ENCODE data around the gene CADM1.

Gene CADM1

DNA sequence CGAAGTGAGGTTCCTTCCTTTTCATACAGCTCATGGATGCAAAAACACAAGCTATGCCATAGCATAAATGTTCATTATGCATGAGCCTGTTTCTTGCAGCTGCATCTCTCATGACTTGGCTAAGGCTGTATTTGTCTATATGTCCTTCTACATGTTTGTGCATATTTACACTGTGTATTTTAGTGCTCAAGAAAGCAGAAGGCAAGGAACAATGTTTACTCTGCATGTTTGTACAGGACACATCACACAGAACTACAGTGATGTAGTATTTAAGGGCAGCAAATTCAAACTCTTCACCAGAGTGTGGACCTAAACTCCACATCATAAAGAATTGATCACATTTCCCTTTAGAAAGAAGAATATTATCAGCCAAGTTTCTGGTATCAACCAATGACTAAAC lies 170.3 kb downstream of the CADM1 start:
- no peaks in the 10 kb centered on the region for H3K36me3 Mint-ChIP-seq (ENCODE audit: insufficient read depth)
- DNase-seq (no peak), ATAC-seq (replicated peaks) (no peak)
- no peaks in the 10 kb centered on the region for H3K27me3 Mint-ChIP-seq
- no peaks in the 10 kb centered on the region for H3K9me3 Mint-ChIP-seq
- H3K4me3 Mint-ChIP-seq, result no peak overlapping the region
- H3K27ac Mint-ChIP-seq, result no peak overlapping the region
- H3K4me1 Mint-ChIP-seq (ENCODE audit: low read depth in 2 of 2), result no peaks in the 10 kb centered on the region

DNA sequence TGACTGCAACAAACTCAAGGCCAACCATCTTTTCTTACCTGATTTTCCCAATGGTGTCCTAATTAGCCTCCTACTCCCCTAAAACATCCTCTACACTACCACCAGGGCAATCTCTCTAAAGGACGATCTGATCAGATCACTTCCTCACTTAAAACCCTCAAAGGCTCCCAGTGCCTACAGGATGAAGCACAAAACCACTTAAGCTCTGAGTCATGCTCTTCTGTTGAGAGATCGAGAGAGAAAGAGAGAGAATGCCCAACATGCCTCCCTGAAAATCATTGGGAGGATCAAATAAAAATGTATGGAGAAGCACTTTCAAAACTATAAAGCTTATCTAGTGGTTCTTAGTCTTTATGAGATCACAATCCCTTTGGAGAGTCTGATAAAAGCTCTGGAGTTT lies 171.1 kb downstream of the CADM1 start:
- ATAC-seq (replicated peaks) (no peak), DNase-seq (no peak)
- Mint-ChIP-seq H3K4me3 (no peak overlapping the region), H3K9me3 (no peaks in the 10 kb centered on the region), H3K27ac (no peak overlapping the region), H3K36me3 (ENCODE audit: insufficient read depth) (no peaks in the 10 kb centered on the region), H3K27me3 (no peaks in the 10 kb centered on the region), H3K4me1 (ENCODE audit: low read depth in 2 of 2) (no peaks in the 10 kb centered on the region)

DNA sequence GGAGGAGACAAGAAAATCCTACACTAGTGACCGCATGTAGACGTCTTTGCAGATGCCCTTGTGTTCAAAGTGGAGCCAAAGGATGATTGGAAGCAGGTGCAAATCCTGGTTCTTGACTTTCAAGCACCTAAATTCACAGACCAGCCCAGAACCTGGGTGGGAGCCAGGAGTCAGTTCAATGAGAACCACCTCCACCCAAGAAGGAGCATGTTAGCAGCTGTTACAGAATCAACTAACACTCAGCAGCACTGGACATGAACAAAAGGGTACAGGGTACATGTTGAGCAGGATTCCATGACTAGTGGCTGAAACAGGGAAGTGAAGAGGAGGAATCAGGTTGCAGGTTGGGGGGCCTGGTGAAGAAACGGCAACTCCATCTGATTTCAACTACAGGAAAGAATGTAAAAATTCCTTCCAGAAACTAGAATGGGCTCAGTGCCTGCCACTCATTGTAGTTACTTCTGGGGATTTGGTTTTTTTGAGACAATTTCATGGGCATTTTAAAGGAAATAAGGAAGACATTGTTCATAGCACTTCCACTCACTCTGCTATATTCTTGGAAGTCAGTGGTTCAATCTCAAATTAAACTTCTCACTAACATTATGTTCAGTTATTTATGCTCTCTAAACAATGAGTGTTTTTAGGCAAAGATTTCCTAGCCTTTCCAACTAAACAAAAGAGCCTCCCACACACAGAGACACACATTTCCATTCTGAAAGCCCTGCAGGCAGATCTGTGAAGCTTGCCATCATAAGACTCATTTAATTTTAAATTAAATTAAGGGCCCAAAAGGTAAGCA lies 173.3 kb downstream of the CADM1 start:
- H3K27ac Mint-ChIP-seq, result no peak overlapping the region
- no peaks in the 10 kb centered on the region for H3K27me3 Mint-ChIP-seq
- H3K4me3 Mint-ChIP-seq, result no peak overlapping the region
- ATAC-seq (replicated peaks), result no peak
- H3K36me3 Mint-ChIP-seq (ENCODE audit: insufficient read depth), result no peaks in the 10 kb centered on the region
- H3K9me3 Mint-ChIP-seq, result no peaks in the 10 kb centered on the region
- no peaks in the 10 kb centered on the region for H3K4me1 Mint-ChIP-seq (ENCODE audit: low read depth in 2 of 2)
- DNase-seq, result no peak

DNA sequence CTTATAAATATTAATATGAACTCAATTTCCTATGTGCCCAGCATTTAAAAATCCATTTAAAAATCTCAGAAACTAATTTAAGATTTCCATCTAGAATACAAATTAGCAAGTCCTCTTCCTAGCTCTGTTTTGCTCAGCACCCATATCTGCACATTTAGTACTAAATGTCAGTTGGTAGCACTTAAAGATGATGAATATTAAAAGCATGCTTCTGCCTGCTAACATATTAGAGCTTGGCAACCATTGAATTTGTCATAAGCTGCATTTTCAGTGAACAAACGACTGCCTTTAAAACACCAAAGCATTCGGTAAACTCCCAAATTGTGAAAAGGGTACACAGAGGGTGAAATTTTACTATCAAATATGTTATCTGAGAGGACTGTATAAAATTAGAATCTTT lies 177.7 kb downstream of the CADM1 start:
- Mint-ChIP-seq H3K9me3 (no peaks in the 10 kb centered on the region), H3K4me3 (no peak overlapping the region), H3K27ac (no peak overlapping the region), H3K4me1 (ENCODE audit: low read depth in 2 of 2) (peaks cover 4 to 6% of the 10 kb centered on the region in 2 donors), H3K36me3 (ENCODE audit: insufficient read depth) (no peaks in the 10 kb centered on the region), H3K27me3 (no peaks in the 10 kb centered on the region)
- ATAC-seq (replicated peaks) (no peak), DNase-seq (no peak)

DNA sequence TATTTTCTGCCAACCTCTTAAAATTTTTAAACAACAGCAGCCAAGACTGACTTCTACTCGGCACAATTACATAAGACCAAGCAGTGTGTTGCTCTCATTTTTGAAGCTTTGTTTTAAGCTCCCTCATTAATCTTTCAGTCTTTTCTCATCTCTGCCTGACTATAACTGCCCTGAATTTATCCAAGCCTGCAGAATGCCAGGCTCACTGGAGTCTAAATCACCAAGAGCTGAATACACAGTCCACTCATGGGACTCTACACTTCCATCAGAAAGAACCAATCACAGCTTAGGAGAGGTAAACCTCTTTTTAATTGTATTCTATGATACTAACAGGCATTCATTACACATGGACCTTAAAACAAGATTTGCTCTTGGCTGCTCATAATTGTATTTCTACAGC lies 178.7 kb downstream of the CADM1 start:
- H3K9me3 Mint-ChIP-seq, result no peaks in the 10 kb centered on the region
- H3K36me3 Mint-ChIP-seq (ENCODE audit: insufficient read depth), result no peaks in the 10 kb centered on the region
- no peak for DNase-seq
- ATAC-seq (replicated peaks), result no peak
- H3K4me3 Mint-ChIP-seq, result no peak overlapping the region
- no peak overlapping the region for H3K27ac Mint-ChIP-seq
- H3K27me3 Mint-ChIP-seq, result no peaks in the 10 kb centered on the region
- peaks cover 4 to 6% of the 10 kb centered on the region in 2 donors for H3K4me1 Mint-ChIP-seq (ENCODE audit: low read depth in 2 of 2)

DNA sequence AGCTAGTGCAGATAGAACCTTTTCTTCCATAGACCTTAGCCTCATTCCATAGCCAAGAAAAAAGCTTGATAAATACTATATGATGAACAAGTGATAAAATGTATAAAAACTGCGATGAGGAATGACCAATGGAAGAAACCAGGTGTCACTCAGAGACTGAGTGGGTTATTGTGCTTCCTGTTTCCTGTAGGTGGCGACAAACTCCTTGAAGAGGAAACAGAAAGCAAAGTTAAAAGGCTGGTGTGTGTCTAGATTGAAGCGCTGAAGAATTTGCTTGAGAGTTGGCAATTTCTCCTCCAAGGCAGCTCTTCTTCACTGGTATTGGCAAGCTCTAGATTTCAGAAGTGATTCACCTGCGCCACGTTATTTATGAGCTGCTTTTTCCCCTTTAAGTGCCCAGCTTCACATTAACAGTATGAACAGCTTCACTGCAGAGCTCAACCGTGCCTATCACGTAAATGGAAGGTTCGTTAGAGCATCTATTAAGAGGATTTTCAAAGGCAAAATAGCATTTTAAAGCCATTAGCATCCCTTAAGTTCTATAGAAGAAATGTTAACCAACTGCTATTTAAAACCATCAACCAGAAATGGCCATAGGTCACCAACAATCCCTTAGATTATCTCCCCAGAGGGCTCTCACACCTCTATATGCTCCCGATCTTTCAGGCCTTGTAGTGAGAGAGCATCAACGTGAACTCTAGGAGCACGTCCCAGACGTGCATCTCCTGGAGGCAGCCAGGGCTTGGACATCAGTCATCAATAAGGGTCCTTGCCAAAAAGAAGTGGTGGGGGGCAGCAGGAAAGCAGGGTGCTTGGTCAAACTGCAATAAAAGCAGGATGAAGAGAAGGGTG lies 179.4 kb downstream of the CADM1 start:
- Mint-ChIP-seq H3K9me3 (no peaks in the 10 kb centered on the region), H3K36me3 (ENCODE audit: insufficient read depth) (no peaks in the 10 kb centered on the region), H3K4me1 (ENCODE audit: low read depth in 2 of 2) (peaks cover 4 to 6% of the 10 kb centered on the region in 2 donors), H3K27ac (peak overlapping the region in 1 of 2 donors; percentile 2), H3K27me3 (no peaks in the 10 kb centered on the region), H3K4me3 (no peak overlapping the region)
- ATAC-seq (replicated peaks) (peak; percentile 81), DNase-seq (peak; percentile 9 to 39 (median 24))

DNA sequence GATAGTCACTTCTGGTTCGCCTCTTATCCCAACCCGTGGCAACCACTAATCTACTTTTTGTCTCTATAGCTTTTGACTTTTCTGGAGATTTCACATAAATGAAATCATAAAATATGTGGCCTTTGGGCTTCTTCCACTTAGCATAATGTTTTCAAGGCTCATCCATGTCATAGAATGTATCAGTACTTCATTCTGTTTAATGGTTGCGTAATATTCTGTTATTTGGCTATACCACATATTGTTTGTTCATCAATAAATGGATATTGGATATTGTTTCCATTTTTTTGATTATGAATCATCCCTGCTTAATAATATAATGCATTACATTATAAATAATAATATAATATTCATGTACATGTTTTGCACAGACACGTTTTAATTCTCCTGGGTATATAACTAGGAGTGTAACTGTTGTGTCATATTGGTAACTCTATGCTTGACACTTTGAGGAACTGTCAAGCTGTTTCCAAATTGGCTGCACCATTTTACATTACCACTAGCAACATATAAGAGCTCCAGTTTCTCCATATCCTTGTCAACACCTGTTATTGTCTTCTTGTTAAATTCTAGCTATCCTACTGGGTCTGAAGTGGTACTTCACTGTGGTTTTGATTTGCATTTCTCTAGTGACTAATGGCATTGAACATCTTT lies 181.5 kb downstream of the CADM1 start:
- no peak overlapping the region for H3K27ac Mint-ChIP-seq

DNA sequence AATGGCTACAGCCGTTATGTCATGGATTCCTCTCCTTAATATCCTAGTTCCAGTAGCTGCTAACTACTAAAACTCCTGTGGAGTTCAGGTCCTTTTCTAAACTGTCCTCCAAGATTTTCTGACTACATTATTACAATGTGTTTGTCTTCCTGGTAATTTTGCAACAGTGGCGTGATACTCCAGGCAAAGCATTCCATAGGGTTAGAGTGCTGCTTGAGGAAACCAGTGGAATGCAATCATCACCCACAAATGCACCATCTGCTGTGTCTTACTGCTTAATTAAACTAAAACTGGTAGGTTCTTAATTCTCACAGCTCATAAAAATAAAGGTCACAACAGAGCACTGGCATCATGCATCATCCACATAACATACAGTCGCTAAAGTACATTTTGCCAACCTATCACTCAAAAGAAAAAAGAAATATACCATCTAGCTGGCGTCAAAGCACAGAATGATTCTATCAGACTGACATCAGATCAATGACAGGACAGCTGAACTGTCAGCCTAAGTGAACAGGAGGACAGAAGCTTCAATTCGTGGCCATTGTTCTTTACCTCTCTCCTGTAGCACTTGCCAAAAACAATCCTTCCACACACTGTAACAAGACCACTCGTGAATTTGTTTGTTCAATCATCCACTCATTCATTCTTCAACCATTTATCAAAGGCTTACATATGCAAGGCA lies 182.5 kb downstream of the CADM1 start:
- no peaks in the 10 kb centered on the region for H3K9me3 Mint-ChIP-seq
- no peak for DNase-seq
- H3K27me3 Mint-ChIP-seq, result no peaks in the 10 kb centered on the region
- H3K4me3 Mint-ChIP-seq, result no peak overlapping the region
- no peak for ATAC-seq (replicated peaks)
- peaks cover 4 to 6% of the 10 kb centered on the region in 2 donors for H3K4me1 Mint-ChIP-seq (ENCODE audit: low read depth in 2 of 2)
- H3K36me3 Mint-ChIP-seq (ENCODE audit: insufficient read depth), result no peaks in the 10 kb centered on the region
- no peak overlapping the region for H3K27ac Mint-ChIP-seq

More for the DNA sequence above, 181.5 kb downstream of the CADM1 start:
- no peaks in the 10 kb centered on the region for H3K27me3 Mint-ChIP-seq
- no peaks in the 10 kb centered on the region for H3K36me3 Mint-ChIP-seq (ENCODE audit: insufficient read depth)
- ATAC-seq (replicated peaks) (no peak), DNase-seq (no peak)
- H3K4me1 Mint-ChIP-seq (ENCODE audit: low read depth in 2 of 2), result peaks cover 4 to 6% of the 10 kb centered on the region in 2 donors
- H3K9me3 Mint-ChIP-seq, result no peaks in the 10 kb centered on the region
- H3K4me3 Mint-ChIP-seq, result no peak overlapping the region

DNA sequence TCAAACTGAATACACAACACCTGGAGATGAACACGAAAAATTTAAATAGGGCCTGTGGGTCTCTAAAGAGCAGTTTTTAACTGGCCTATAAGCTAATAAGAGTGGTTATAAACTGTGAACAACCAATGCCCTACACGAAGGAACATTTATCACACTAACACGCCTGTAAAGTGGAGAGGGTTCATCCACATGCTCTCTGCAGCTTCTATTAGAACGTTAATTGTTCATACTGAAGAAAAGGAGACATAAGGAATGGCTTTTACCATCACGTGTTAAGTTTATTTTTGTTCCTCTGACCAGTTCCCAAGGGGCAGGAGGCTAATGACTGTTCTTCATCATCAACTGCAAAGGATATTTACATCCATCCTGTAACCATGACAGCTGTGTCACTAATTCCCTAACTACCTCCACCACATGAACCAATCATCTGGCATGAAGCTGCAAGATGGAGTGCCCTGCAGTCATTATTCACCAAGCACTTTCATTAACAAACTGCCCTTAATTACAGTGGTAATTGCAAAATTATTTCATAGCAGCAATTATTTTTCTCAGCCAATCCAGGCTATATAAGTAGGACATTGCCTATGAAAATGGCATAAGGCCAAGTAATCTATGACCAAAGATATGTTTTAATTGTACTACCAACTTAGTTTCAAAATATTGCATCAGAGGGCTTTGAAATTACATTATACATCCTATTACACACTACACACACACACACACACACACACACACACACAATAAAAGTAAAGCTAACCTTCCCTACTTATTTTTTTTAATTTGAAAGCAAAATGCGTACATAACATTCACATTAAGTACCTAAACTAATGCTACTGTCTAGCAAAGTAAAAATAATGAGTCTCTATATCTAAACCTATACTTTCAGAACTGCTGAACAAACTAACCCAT lies 186.7 kb downstream of the CADM1 start:
- Mint-ChIP-seq H3K4me1 (ENCODE audit: low read depth in 2 of 2) (no peaks in the 10 kb centered on the region), H3K27ac (no peak overlapping the region), H3K27me3 (peaks cover 0 to 9% of the 10 kb centered on the region in 2 donors), H3K4me3 (no peak overlapping the region), H3K36me3 (ENCODE audit: insufficient read depth) (no peaks in the 10 kb centered on the region), H3K9me3 (no peaks in the 10 kb centered on the region)
- ATAC-seq (replicated peaks), result no peak
- DNase-seq, result no peak

DNA sequence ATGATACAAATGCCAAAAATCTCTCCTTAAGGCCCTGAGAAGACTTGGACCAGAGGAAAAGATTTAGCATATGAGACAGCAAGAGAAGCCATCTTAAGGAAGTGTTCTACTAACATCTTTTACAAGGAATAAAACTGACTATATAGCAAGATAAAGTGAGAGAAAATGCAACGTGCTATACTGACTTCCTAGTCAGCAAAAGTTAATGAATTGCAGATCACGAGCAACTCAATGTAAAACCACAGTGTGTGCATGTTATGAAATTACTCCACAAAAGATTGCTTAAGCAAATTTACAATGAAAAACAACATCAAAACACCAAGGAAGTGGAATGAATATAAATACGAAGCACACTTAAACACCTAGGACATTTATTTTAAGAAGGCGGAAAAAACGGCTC lies 187.5 kb downstream of the CADM1 start:
- DNase-seq (no peak), ATAC-seq (replicated peaks) (no peak)
- H3K27ac Mint-ChIP-seq, result no peak overlapping the region
- no peaks in the 10 kb centered on the region for H3K9me3 Mint-ChIP-seq
- no peaks in the 10 kb centered on the region for H3K36me3 Mint-ChIP-seq (ENCODE audit: insufficient read depth)
- H3K4me1 Mint-ChIP-seq (ENCODE audit: low read depth in 2 of 2), result no peaks in the 10 kb centered on the region
- H3K4me3 Mint-ChIP-seq, result no peak overlapping the region
- peaks cover 0 to 9% of the 10 kb centered on the region in 2 donors for H3K27me3 Mint-ChIP-seq

DNA sequence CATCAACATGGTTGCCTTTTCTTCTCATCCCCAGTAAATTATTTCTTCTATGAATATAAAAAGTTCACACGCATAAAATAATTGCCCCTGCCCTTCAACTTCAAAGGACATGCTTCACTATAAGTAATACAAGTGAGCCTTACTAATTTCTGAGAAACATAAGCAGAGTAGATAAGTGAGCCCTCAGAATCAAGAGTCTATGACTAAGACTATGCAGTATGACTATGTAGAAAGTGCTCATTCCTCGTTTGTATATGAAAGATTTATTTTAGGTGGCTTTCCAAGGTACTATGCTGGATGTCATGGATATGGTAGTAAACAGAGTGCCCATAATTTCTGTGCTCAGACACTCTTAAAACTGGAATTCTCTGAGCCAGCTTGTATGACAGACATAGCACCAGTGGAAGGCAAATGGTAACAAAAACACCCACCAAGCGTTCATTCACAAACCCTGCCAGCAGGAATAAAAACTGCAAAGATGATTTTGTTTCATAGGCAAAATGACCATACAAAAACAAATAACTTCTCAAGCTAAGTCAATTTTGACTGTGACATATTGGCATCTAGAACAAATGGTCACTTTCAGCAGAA lies 189.8 kb downstream of the CADM1 start:
- H3K27me3 Mint-ChIP-seq, result peaks cover 7 to 9% of the 10 kb centered on the region in 2 donors
- H3K36me3 Mint-ChIP-seq (ENCODE audit: insufficient read depth), result no peaks in the 10 kb centered on the region
- H3K27ac Mint-ChIP-seq, result no peak overlapping the region
- DNase-seq (no peak), ATAC-seq (replicated peaks) (no peak)
- H3K4me1 Mint-ChIP-seq (ENCODE audit: low read depth in 2 of 2), result no peaks in the 10 kb centered on the region
- H3K9me3 Mint-ChIP-seq, result no peaks in the 10 kb centered on the region
- H3K4me3 Mint-ChIP-seq, result no peak overlapping the region

DNA sequence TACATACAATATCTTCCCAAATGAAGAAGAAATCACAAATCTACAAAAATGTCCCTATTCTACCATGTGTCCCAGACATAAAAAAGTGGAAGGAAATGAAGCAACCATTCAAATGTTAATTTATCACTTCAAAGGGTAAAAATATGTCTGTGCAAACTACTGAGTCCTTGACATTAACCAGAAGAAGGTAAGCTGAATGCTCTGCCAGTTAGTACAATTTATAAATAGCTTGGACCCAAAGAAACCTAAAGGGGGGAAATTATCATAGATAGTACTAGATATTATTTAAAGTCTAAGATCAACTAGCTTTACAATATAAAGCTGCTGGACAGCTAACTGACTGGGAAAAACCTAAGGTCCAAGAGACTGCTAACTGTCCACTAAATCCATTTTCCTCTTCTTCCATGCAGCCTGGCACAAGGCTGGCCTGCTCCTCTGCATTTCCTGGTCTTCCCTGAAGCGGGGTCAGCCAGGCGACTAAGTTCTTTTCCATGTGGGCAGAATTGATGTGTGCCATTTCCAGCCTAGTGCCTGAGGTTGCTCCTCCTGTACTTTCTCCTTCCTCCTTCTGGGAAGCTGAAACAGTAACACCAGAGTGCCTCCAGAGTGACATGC lies 190.9 kb downstream of the CADM1 start:
- H3K4me3 Mint-ChIP-seq, result no peak overlapping the region
- no peak for ATAC-seq (replicated peaks)
- no peaks in the 10 kb centered on the region for H3K4me1 Mint-ChIP-seq (ENCODE audit: low read depth in 2 of 2)

More for the DNA sequence above, 190.9 kb downstream of the CADM1 start:
- H3K27me3 Mint-ChIP-seq, result peaks cover 7 to 9% of the 10 kb centered on the region in 2 donors
- no peaks in the 10 kb centered on the region for H3K36me3 Mint-ChIP-seq (ENCODE audit: insufficient read depth)
- H3K27ac Mint-ChIP-seq, result no peak overlapping the region
- no peaks in the 10 kb centered on the region for H3K9me3 Mint-ChIP-seq
- DNase-seq, result no peak

Data from effector memory CD8-positive, alpha-beta T cell (primary cell).